HG03175 (cell line): Measurements from ENCODE around the gene ALS2CL.

ENCODE experiments used
- ATAC-seq: cut with Tn5 transposase; IDR thresholded peaks from one replicate; pipeline ENCODE4 v1.9.1; 2021; ENCODE audit warnings: mild to moderate bottlenecking, moderate library complexity; ENCODE audit not compliant: unreplicated experiment

ALS2CL gene

GRCh38 chr3:46667061-46667621 lies 26.3 kb downstream of the ALS2CL start:
- ATAC-seq = no peak

GRCh38 chr3:46666453-46666845 lies 27.0 kb downstream of the ALS2CL start:
- no peak for ATAC-seq

- ATAC-seq = no peak
These were observed 27.6 kb downstream of the ALS2CL start for GRCh38 chr3:46665763-46666452.

- ATAC-seq = no peak
These were observed 28.3 kb downstream of the ALS2CL start for GRCh38 chr3:46664971-46665762.

- no peak for ATAC-seq
These were observed 29.1 kb downstream of the ALS2CL start for GRCh38 chr3:46664188-46664970.

- no peak for ATAC-seq
These were observed 29.8 kb downstream of the ALS2CL start for GRCh38 chr3:46663591-46664135.

GRCh38 chr3:46662771-46663551 lies 30.5 kb downstream of the ALS2CL start:
- ATAC-seq = no peak

GRCh38 chr3:46661776-46662766 lies 31.4 kb downstream of the ALS2CL start:
- ATAC-seq = no peak

GRCh38 chr3:46660543-46661523 lies 32.6 kb downstream of the ALS2CL start:
- no peak for ATAC-seq

- no peak for ATAC-seq
These were observed 33.5 kb downstream of the ALS2CL start for GRCh38 chr3:46660003-46660402.

- ATAC-seq = no peak
These were observed 34.2 kb downstream of the ALS2CL start for GRCh38 chr3:46659285-46659684.

GRCh38 chr3:46656778-46657556 lies 36.5 kb downstream of the ALS2CL start:
- ATAC-seq = no peak

GRCh38 chr3:46655271-46655670 lies 38.2 kb downstream of the ALS2CL start:
- ATAC-seq = no peak

GRCh38 chr3:46651084-46651483 lies 42.4 kb downstream of the ALS2CL start:
- no peak for ATAC-seq

GRCh38 chr3:46649436-46649835 lies 44.0 kb downstream of the ALS2CL start:
- ATAC-seq = no peak

- no peak for ATAC-seq
These were observed 45.4 kb downstream of the ALS2CL start for GRCh38 chr3:46648096-46648495.

- ATAC-seq = no peak
These were observed 46.8 kb downstream of the ALS2CL start for GRCh38 chr3:46646700-46647099.
